WTC11 (cell line): Measurements from ENCODE around the gene APBA1. TPM values are rescaled to one million over a fixed set of nuclear protein-coding genes. Genes with fewer than 3 reads are reported as not detected.

Source experiments
- ATAC-seq: fragments of 200-7000 bp; cut with Tn5 transposase; 2 replicates; pipeline ENCODE4 v1.10.0; 2021; ENCODE audit warnings: mild to moderate bottlenecking, moderate library complexity
- CTCF ChIA-PET: fragments of 300-600 bp; sonication (Branson Sonifier 250); formaldehyde crosslinking; loops from one replicate; lab custom pipeline; 2021; ENCODE audit warnings: antibody characterized with exemption; lab: Charles Lee
- POLR2A ChIA-PET: fragments of 350-600 bp; sonication (Branson Sonifier 250); formaldehyde crosslinking; loops from one replicate; lab custom pipeline; 2021; ENCODE audit warnings: antibody characterized with exemption; lab: Charles Lee
- DNase-seq: peaks from one replicate; pipeline ENCODE4 v3.0.0; 2021; ENCODE audit warnings: low spot score
- H3K27ac Mint-ChIP-seq: 2 replicates; pipeline ENCODE4 v1.8.0; 2021; ENCODE audit warnings: mixed read lengths
- H3K27me3 Mint-ChIP-seq: 2 replicates; pipeline ENCODE4 v1.8.0; 2021; ENCODE audit warnings: low read depth, mild to moderate bottlenecking, moderate library complexity, mixed read lengths
- H3K36me3 Mint-ChIP-seq: 2 replicates; pipeline ENCODE4 v1.8.0; 2021; ENCODE audit warnings: mixed read lengths
- H3K4me1 Mint-ChIP-seq: 2 replicates; pipeline ENCODE4 v1.8.0; 2022; ENCODE audit warnings: mixed read lengths
- H3K4me3 Mint-ChIP-seq: 2 replicates; pipeline ENCODE4 v1.8.0; 2021; ENCODE audit warnings: mild to moderate bottlenecking, moderate library complexity, mixed read lengths
- H3K9me3 Mint-ChIP-seq: 2 replicates; pipeline ENCODE4 v1.8.0; 2021; ENCODE audit warnings: mixed read lengths
- AFF4 ChIP-seq: sonication (generic); formaldehyde crosslinking; IDR thresholded peaks from 2 replicates; pipeline ENCODE4 v1.8.1; 2023; ENCODE audit warnings: mild to moderate bottlenecking, missing genetic modification reagents, borderline replicate concordance
- ARID4B ChIP-seq: sonication (generic); formaldehyde crosslinking; IDR thresholded peaks from 2 replicates; pipeline ENCODE4 v1.8.0; 2023; ENCODE audit warnings: missing genetic modification reagents, mild to moderate bottlenecking, borderline replicate concordance
- E2F1 ChIP-seq: sonication (generic); formaldehyde crosslinking; IDR thresholded peaks from 2 replicates; pipeline ENCODE4 v1.8.0; 2022; ENCODE audit warnings: mild to moderate bottlenecking, missing genetic modification reagents
- E2F4 ChIP-seq: sonication (generic); formaldehyde crosslinking; IDR thresholded peaks from 2 replicates; pipeline ENCODE4 v1.8.1; 2022; ENCODE audit warnings: low read depth, mild to moderate bottlenecking, moderate library complexity, missing genetic modification reagents, borderline replicate concordance
- ERG ChIP-seq: fragments of 250-450 bp; sonication (Bioruptor Pico); IDR thresholded peaks from 2 replicates; pipeline ENCODE4 v1.8.0; 2021; ENCODE audit warnings: mild to moderate bottlenecking
- FOXK1 ChIP-seq: sonication (generic); formaldehyde crosslinking; IDR thresholded peaks from 2 replicates; pipeline ENCODE4 v1.8.0; 2022; ENCODE audit warnings: mild to moderate bottlenecking, moderate library complexity, missing genetic modification reagents
- FOXP1 ChIP-seq: sonication (generic); formaldehyde crosslinking; IDR thresholded peaks from 2 replicates; pipeline ENCODE4 v1.8.0; 2022; ENCODE audit warnings: missing genetic modification reagents, mild to moderate bottlenecking, moderate library complexity, borderline replicate concordance
- GRHL2 ChIP-seq: fragments of 250-450 bp; sonication (Bioruptor Pico); IDR thresholded peaks from 2 replicates; pipeline ENCODE4 v1.8.0; 2022; ENCODE audit warnings: mild to moderate bottlenecking, moderate library complexity; ENCODE audit not compliant: insufficient replicate concordance, severe bottlenecking
- GTF2I ChIP-seq: fragments of 250-450 bp; sonication (Bioruptor Pico); conservative IDR thresholded peaks from 2 replicates; pipeline ENCODE4 v1.4.0; 2021; ENCODE audit warnings: mild to moderate bottlenecking
- PRDM15 ChIP-seq: sonication (generic); formaldehyde crosslinking; IDR thresholded peaks from 2 replicates; pipeline ENCODE4 v1.8.0; 2022; ENCODE audit warnings: missing genetic modification reagents
- RORB ChIP-seq: fragments of 250-450 bp; sonication (Bioruptor Pico); IDR thresholded peaks from 2 replicates; pipeline ENCODE4 v1.9.0; 2021; ENCODE audit warnings: mild to moderate bottlenecking
- ZBTB21 ChIP-seq: sonication (generic); formaldehyde crosslinking; IDR thresholded peaks from 2 replicates; pipeline ENCODE4 v1.8.1; 2023; ENCODE audit warnings: mild to moderate bottlenecking, missing genetic modification reagents, borderline replicate concordance
- ZNF121 ChIP-seq: sonication (generic); formaldehyde crosslinking; IDR thresholded peaks from 2 replicates; pipeline ENCODE4 v1.8.0; 2023; ENCODE audit warnings: missing genetic modification reagents
- ZNF263 ChIP-seq: sonication (generic); formaldehyde crosslinking; IDR thresholded peaks from 2 replicates; pipeline ENCODE4 v1.8.1; 2022; ENCODE audit warnings: low read depth, mild to moderate bottlenecking, moderate library complexity, missing genetic modification reagents
- ZNF281 ChIP-seq: sonication (generic); formaldehyde crosslinking; IDR thresholded peaks from 2 replicates; pipeline ENCODE4 v1.8.0; 2023; ENCODE audit warnings: mild to moderate bottlenecking, missing genetic modification reagents
- total RNA-seq: library from RNA; stranded (reverse); gene quantifications from 3 replicates; pipeline ENCODE4 v1.2.3, GENCODE V29; 2021

The APBA1 gene
- total RNA-seq, 1 experiment from 2014 or later = 0.94 TPM

- no peak for TF ChIP-seq E2F4 (CRISPR knock-in tag)
- TF ChIP-seq ZNF121 (CRISPR knock-in tag) = no peak
- no peak for TF ChIP-seq RORB (CRISPR knock-in tag)
- no peak for TF ChIP-seq AFF4 (CRISPR knock-in tag)
- no peak for TF ChIP-seq ARID4B (CRISPR knock-in tag)
- TF ChIP-seq PRDM15 (CRISPR knock-in tag) = no peak
- TF ChIP-seq ZNF263 (CRISPR knock-in tag) = no peak
- TF ChIP-seq, all 79 proteins: peak for 0
Measured at GRCh38 chr9:69527454-69527853, 144.7 kb downstream of the APBA1 start (continued).

- Mint-ChIP-seq H3K27me3 (no peaks in the 10 kb centered on the region; the same call in 1 of the 2 replicates), H3K4me3 (no peak overlapping the region), H3K4me1 (no peaks in the 10 kb centered on the region), H3K36me3 (no peaks in the 10 kb centered on the region), H3K9me3 (peaks cover 20% of the 10 kb centered on the region), H3K27ac (no peak overlapping the region)
- CTCF ChIA-PET = no interaction called here
- POLR2A ChIA-PET = no interaction called here
- DNase-seq = no peak
- ATAC-seq = no peak
- TF ChIP-seq GRHL2 (CRISPR knock-in tag) = no peak
- TF ChIP-seq FOXP1 (CRISPR knock-in tag) = no peak
- TF ChIP-seq GTF2I (CRISPR knock-in tag) = no peak
- TF ChIP-seq FOXK1 (CRISPR knock-in tag) = no peak
- no peak for TF ChIP-seq ZNF121 (CRISPR knock-in tag)
- no peak for TF ChIP-seq E2F1 (CRISPR knock-in tag)
- no peak for TF ChIP-seq E2F4 (CRISPR knock-in tag)
- no peak for TF ChIP-seq ZNF281 (CRISPR knock-in tag)
- no peak for TF ChIP-seq ZBTB21
- TF ChIP-seq ERG (CRISPR knock-in tag) = no peak
Measured at GRCh38 chr9:69526699-69527098, 145.5 kb downstream of the APBA1 start.
